Right lobe of liver (tissue), 4 donors: Measurements from ENCODE around the gene TMEM14B.

Source experiments
- POLR2A ChIP-seq: fragments of 450-650 bp; IDR thresholded peaks from one replicate; pipeline ENCODE4 v1.6.1; 2017; ENCODE audit warnings: antibody characterized with exemption, mild to moderate bottlenecking
- TF ChIP-seq, protein P1 (sequence below), 4 donors: fragments of 200-600 bp in 3 of 4; fragments of 450-650 bp in 1 of 4; IDR thresholded peaks; one replicate each; pipeline versions ENCODE4 v1.5.1 to v1.8.0; 2016 to 2022; ENCODE audit warnings: antibody characterized with exemption in 4 of 4, mild to moderate bottlenecking in 2 of 4
- donor health status: DM: no; HTN: no; CAD: no.
- donor health status: DM: no; HTN: no; CAD: no.
- donor health status: DM: no; HTN: yes; CAD: no.

DNA sequence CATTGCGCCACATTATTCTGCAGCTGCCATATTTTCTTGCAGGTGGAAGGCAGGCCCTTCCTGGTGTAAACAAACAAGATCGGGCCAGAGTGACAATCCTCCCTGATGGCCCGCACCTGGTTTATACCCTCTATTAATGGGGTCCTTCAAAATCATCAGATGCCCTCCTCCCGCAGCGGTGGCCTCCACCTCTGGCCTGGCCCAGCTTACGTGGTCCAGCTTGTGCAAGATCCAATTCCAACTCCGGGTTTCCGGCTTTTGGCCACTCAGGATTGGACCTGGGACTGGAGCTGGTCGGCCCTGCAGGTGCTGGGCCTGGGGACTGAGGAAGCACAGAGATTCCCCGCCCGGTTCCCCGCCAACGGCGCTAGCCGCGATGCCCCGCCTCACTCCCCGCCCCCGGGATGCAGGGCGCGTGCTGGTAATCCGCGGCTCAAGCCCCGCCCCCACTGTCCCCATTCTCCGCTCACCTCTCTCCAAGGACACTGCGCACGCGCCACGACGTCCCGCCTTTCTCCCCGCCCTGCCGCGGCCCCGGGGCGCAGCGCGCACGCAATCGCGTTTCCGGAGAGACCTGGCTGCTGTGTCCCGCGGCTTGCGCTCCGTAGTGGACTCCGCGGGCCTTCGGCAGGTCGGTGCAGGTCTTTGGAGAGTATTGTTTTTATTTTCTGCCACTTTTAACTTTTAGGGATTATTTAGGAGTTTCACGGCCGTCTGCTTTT is at the start of gene TMEM14B:
- TF ChIP-seq, protein P1, sequence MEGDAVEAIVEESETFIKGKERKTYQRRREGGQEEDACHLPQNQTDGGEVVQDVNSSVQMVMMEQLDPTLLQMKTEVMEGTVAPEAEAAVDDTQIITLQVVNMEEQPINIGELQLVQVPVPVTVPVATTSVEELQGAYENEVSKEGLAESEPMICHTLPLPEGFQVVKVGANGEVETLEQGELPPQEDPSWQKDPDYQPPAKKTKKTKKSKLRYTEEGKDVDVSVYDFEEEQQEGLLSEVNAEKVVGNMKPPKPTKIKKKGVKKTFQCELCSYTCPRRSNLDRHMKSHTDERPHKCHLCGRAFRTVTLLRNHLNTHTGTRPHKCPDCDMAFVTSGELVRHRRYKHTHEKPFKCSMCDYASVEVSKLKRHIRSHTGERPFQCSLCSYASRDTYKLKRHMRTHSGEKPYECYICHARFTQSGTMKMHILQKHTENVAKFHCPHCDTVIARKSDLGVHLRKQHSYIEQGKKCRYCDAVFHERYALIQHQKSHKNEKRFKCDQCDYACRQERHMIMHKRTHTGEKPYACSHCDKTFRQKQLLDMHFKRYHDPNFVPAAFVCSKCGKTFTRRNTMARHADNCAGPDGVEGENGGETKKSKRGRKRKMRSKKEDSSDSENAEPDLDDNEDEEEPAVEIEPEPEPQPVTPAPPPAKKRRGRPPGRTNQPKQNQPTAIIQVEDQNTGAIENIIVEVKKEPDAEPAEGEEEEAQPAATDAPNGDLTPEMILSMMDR (IDR thresholded peaks at IDR 0.05), result no peak
- TF ChIP-seq POLR2A, result peak; percentile 89
